Measurements from ENCODE around the gene FBXL16. TPM values are rescaled to one million over a fixed set of nuclear protein-coding genes. Genes with fewer than 3 reads are reported as not detected.

The FBXL16 gene
- polyA plus RNA-seq, 1 experiment: 0.11 TPM

DNA sequence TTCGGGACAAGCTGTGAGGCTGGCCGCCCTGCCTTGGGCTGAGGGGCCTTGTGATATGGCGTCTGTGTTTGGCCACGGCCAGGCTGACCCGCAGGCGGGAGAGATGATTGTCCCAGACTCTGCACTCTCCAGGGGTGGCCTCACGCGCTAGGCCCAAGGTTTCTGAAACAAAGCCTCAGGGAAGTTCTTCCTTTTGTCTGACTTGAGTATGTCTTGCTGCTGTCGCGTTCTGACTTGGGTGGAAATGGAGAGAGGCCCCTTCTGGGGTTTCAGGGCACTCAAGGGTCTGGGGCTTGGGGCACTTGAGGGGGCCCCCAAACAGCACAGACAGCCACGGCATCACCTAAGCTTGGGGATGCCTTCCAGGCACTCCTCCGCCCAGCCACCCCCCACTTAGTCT is 5.5 kb upstream of the FBXL16 start:
- TF ChIP-seq, protein P1, sequence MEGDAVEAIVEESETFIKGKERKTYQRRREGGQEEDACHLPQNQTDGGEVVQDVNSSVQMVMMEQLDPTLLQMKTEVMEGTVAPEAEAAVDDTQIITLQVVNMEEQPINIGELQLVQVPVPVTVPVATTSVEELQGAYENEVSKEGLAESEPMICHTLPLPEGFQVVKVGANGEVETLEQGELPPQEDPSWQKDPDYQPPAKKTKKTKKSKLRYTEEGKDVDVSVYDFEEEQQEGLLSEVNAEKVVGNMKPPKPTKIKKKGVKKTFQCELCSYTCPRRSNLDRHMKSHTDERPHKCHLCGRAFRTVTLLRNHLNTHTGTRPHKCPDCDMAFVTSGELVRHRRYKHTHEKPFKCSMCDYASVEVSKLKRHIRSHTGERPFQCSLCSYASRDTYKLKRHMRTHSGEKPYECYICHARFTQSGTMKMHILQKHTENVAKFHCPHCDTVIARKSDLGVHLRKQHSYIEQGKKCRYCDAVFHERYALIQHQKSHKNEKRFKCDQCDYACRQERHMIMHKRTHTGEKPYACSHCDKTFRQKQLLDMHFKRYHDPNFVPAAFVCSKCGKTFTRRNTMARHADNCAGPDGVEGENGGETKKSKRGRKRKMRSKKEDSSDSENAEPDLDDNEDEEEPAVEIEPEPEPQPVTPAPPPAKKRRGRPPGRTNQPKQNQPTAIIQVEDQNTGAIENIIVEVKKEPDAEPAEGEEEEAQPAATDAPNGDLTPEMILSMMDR (IDR thresholded peaks at IDR 0.05; ENCODE audit: low read depth, low read length): no peak
- ChIA-PET CTCF (interaction anchor here (0.7 to 4.2 kb wide), 3 partner anchors 9 to 345 kb away, joined by 3 to 29 read pairs (median 20); no protein-coding TSS in a partner anchor), POLR2A (no interaction called here)
- no peak for DNase-seq (ENCODE audit: low read depth, low spot score)
- peaks cover 22% of the 10 kb centered on the region for H3K27me3 ChIP-seq (ENCODE audit: control insufficient read depth, insufficient read depth, low read length)
- no peaks in the 10 kb centered on the region; the same call in 1 of the 2 replicates for H3K9me3 ChIP-seq (ENCODE audit: control insufficient read depth, insufficient read depth, low read length)
- no peak overlapping the region for H3K4me3 ChIP-seq (ENCODE audit: low read depth, low read length)
- no peak overlapping the region for H3K27ac ChIP-seq (ENCODE audit: low read depth, low read length)

DNA sequence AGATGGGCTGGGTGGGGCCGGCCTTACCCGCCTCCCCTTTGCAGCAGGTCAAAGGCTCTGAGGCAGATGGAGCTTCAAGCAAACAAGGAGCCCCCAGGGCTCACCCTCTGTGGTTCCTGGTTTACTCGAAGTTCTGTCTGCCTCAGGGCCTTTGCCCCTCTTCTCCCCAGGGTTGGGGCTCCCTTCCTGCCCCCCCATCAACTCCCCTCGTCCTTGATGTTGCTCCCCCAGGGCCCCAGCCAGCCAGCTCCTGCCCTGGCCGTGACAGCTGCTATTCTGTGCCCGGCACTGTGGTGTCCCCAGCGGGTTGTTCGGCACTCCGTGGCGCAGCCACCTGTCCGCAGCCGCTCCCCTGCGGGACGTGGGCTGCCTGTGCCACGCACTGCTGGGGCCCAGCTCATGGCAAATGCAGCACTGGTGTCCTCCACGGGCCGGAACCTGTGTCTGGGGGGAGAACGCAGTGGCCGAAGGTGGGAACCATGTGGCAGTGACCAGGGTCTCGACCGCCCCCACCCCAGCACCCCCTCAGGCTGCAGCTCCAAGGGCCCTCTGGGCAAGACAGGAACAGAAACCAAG is 5.0 kb upstream of the FBXL16 start:
- Histone ChIP-seq H3K4me3 (ENCODE audit: low read depth, low read length) (no peak overlapping the region), H3K9me3 (ENCODE audit: control insufficient read depth, insufficient read depth, low read length) (no peaks in the 10 kb centered on the region; the same call in 1 of the 2 replicates), H3K27ac (ENCODE audit: low read depth, low read length) (no peak overlapping the region), H3K27me3 (ENCODE audit: control insufficient read depth, insufficient read depth, low read length) (peaks cover 22% of the 10 kb centered on the region)
- CTCF ChIA-PET: interaction anchor here (0.7 to 4.2 kb wide), 4 partner anchors 9 to 345 kb away, joined by 3 to 29 read pairs (median 12); no protein-coding TSS in a partner anchor
- POLR2A ChIA-PET: no interaction called here
- no peak for DNase-seq (ENCODE audit: low read depth, low spot score)
- TF ChIP-seq, protein P1 (IDR thresholded peaks at IDR 0.05; ENCODE audit: low read depth, low read length): no peak

DNA sequence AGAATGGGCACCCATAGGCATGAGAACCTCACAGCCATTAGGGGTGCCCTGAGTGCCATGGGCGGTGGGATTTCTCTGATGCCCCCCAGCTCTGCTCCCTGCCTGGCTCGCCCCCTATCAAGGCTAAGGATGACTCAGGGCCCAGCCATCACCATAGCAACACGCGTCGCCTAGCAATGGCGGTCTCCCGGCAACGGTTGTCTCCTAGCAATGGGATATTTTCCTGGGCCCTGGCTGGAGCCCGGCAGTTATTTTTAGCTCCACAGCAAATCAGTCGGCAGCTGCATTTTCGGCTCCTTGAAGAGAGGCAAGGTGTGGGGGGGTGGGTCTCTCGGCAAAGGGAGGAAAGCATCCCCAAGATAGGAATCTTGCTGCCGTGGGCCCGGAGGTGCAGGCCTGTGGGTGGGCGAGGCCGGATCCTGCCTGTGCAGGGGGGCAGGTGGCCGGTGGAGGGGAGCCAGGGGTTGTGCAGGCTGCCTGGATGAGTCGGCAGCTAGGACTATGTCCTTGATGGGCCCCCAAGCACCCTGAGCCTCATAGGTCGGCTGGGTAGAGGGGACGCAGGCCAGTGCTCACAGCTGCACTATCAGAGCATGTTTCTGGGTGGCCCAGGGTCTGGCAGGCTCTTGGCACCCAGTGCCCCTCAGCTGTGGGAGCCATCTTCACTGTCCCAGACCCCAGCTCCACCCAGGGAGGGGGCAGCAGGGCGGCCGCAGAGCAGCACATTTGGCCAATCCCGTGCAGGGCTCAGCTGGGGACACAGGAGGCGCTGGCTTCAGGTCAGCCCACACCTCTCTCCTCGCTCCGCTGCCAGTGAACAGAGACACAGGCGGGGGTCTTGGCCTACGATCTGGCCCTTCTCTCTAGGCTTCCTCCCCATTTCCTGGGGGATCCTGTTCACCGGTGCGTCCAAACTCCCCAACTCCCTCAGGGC is 4.2 kb upstream of the FBXL16 start:
- ChIA-PET POLR2A (interaction anchor here (0.6 to 1.0 kb wide), 6 partner anchors 20 to 327 kb away, joined by 3 to 4 read pairs (median 4); partner anchors contain the start of genes CHTF18, RPUSD1 and WDR24), CTCF (interaction anchor here (0.6 to 4.2 kb wide), 6 partner anchors 8 to 397 kb away, joined by 3 to 29 read pairs (median 5); no protein-coding TSS in a partner anchor)
- Histone ChIP-seq H3K9me3 (ENCODE audit: control insufficient read depth, insufficient read depth, low read length) (no peaks in the 10 kb centered on the region; the same call in 1 of the 2 replicates), H3K27ac (ENCODE audit: low read depth, low read length) (no peak overlapping the region), H3K27me3 (ENCODE audit: control insufficient read depth, insufficient read depth, low read length) (peaks cover 25% of the 10 kb centered on the region), H3K4me3 (ENCODE audit: low read depth, low read length) (peak overlapping the region; percentile 20; the same call in 1 of the 2 replicates)
- TF ChIP-seq, protein P1 (IDR thresholded peaks at IDR 0.05; ENCODE audit: low read depth, low read length): no peak
- peak; percentile 62 for DNase-seq (ENCODE audit: low read depth, low spot score)

DNA sequence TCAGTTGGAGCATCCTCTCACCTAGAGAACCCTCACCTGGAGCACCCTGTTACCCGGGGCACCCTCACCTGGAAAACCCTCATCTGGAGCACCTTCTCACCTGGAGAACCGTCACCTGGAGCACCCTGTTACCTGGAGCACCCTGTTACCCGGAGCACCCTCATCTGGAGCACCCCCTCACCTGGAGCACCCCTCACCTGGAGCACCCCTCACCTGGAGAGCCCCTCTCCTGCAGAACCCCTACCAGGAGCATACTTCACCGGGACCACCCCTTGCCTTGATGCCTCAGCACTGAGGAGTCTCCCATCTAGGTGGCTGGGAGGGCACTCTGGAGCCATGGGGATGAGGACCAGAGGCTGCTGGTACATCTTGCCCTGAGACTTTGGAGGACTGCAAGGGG is 3.4 kb upstream of the FBXL16 start:
- DNase-seq (ENCODE audit: low read depth, low spot score): no peak
- ChIA-PET POLR2A (interaction anchor here (0.6 to 1.0 kb wide), 6 partner anchors 19 to 328 kb away, joined by 3 to 4 read pairs (median 4); partner anchors contain the start of genes CHTF18, RPUSD1 and WDR24), CTCF (interaction anchor here (0.6 to 4.2 kb wide), 4 partner anchors 9 to 106 kb away, joined by 3 to 29 read pairs (median 5); no protein-coding TSS in a partner anchor)
- Histone ChIP-seq H3K9me3 (ENCODE audit: control insufficient read depth, insufficient read depth, low read length) (no peaks in the 10 kb centered on the region; the same call in 1 of the 2 replicates), H3K27me3 (ENCODE audit: control insufficient read depth, insufficient read depth, low read length) (peaks cover 34% of the 10 kb centered on the region), H3K4me3 (ENCODE audit: low read depth, low read length) (no peak overlapping the region), H3K27ac (ENCODE audit: low read depth, low read length) (no peak overlapping the region)
- TF ChIP-seq, protein P1 (IDR thresholded peaks at IDR 0.05; ENCODE audit: low read depth, low read length): no peak
